ENCODE results near the gene TNFSF13.
A peak's percentile ranks its signal among the peaks of the same experiment; 100 is the strongest.

Gene TNFSF13, protein sequence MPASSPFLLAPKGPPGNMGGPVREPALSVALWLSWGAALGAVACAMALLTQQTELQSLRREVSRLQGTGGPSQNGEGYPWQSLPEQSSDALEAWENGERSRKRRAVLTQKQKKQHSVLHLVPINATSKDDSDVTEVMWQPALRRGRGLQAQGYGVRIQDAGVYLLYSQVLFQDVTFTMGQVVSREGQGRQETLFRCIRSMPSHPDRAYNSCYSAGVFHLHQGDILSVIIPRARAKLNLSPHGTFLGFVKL

DNA sequence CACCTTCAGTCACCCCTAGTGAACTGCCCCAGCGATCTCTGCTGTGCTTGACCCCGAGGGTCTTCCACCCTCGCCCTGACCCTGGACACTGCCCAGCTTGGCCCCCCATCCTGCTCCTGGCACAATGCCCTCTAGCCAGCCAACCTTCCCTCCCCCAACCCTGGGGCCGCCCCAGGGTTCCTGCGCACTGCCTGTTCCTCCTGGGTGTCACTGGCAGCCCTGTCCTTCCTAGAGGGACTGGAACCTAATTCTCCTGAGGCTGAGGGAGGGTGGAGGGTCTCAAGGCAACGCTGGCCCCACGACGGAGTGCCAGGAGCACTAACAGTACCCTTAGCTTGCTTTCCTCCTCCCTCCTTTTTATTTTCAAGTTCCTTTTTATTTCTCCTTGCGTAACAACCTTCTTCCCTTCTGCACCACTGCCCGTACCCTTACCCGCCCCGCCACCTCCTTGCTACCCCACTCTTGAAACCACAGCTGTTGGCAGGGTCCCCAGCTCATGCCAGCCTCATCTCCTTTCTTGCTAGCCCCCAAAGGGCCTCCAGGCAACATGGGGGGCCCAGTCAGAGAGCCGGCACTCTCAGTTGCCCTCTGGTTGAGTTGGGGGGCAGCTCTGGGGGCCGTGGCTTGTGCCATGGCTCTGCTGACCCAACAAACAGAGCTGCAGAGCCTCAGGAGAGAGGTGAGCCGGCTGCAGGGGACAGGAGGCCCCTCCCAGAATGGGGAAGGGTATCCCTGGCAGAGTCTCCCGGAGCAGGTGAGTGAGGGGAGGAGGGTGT lies at the start of gene TNFSF13:
Gene TNFSF13, plus strand, starts transcription at position 207 of the 776 bp plus-strand sequence. Its CDS starts 290 bp downstream, at position 497.
- peak within 1 kb of the TSS; percentile 95 for H3K4me3 ChIP-seq
- DNase-seq (ENCODE audit: low spot score) = no peak
- peak within 1 kb of the TSS; percentile 91 to 98 for H3K27ac ChIP-seq
- TF ChIP-seq, protein P1, sequence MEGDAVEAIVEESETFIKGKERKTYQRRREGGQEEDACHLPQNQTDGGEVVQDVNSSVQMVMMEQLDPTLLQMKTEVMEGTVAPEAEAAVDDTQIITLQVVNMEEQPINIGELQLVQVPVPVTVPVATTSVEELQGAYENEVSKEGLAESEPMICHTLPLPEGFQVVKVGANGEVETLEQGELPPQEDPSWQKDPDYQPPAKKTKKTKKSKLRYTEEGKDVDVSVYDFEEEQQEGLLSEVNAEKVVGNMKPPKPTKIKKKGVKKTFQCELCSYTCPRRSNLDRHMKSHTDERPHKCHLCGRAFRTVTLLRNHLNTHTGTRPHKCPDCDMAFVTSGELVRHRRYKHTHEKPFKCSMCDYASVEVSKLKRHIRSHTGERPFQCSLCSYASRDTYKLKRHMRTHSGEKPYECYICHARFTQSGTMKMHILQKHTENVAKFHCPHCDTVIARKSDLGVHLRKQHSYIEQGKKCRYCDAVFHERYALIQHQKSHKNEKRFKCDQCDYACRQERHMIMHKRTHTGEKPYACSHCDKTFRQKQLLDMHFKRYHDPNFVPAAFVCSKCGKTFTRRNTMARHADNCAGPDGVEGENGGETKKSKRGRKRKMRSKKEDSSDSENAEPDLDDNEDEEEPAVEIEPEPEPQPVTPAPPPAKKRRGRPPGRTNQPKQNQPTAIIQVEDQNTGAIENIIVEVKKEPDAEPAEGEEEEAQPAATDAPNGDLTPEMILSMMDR (IDR thresholded peaks at IDR 0.05) = no peak

DNA sequence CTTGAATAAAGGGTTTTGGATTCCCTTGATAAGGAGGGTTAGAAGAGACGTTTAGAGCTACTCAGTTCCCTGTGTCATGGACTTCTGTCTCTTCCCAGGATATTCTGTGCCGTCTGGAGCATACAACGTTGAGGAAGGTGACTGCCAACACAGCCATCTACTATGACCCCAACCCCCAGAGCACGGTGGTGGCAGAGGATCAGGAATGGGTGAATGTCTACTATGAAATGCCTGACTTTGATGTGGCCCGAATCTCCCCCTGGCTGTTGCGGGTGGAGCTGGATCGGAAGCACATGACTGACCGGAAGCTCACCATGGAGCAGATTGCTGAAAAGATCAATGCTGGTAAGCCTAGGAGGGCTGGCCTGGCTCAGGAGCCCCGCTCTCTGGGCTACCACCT lies 49.7 kb upstream of the TNFSF13 start:
- H3K4me3 ChIP-seq = no peak overlapping the region
- TF ChIP-seq, protein P1 (IDR thresholded peaks at IDR 0.05) = no peak
- DNase-seq (ENCODE audit: low spot score) = no peak
- H3K27ac ChIP-seq = no peak overlapping the region

DNA sequence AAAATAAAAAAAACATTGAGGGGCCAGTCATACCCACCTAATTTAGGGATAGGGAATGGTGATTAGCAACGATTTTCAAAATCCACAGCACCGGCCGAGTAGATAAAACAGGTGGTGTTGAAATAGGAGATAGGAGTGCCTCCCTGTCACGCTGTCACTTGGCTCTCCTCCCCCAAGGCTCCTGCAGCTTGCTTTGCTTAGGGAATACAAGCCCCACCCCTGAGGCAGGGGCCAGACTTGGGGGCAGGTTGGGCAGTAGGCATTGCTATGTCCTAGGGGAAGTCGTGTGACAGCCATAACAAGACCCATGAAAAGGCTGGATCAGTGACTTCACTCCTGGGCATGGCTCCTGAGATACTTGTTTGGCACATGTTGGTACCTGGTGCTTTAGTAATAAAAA lies 48.6 kb upstream of the TNFSF13 start:
- TF ChIP-seq, protein P1 (IDR thresholded peaks at IDR 0.05) = no peak
- DNase-seq (ENCODE audit: low spot score) = no peak
- H3K4me3 ChIP-seq = no peak overlapping the region
- no peak overlapping the region for H3K27ac ChIP-seq

DNA sequence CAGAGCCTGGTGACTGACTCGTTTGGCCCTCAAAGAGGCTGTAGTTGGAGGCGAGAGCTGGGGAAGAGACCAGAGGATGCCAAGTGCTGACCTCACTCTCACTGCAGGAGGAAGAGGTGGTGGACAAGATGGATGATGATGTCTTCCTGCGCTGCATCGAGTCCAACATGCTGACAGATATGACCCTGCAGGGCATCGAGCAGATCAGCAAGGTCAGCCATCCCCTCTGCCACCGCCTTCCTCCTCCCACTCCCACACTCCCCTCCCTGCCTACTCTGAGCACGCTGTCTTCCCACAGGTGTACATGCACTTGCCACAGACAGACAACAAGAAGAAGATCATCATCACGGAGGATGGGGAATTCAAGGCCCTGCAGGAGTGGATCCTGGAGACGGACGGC lies 47.4 kb upstream of the TNFSF13 start:
- DNase-seq (ENCODE audit: low spot score) = no peak
- no peak overlapping the region for H3K4me3 ChIP-seq
- TF ChIP-seq, protein P1 (IDR thresholded peaks at IDR 0.05) = no peak
- no peak overlapping the region for H3K27ac ChIP-seq

DNA sequence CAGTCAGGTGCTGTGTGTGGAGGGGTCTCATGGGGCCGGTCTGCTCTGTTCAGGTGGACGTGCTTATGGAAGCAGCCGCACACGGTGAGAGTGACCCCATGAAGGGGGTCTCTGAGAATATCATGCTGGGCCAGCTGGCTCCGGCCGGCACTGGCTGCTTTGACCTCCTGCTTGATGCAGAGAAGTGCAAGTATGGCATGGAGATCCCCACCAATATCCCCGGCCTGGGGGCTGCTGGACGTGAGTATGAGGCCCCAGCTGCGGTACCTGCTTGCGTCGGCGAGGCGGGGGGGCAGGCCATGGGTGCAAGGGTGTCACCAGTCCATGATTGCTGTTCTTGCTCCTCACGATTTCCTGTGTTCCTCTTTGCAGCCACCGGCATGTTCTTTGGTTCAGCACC lies 46.4 kb upstream of the TNFSF13 start:
- Histone ChIP-seq H3K4me3 (no peak overlapping the region), H3K27ac (no peak overlapping the region)
- TF ChIP-seq, protein P1 (IDR thresholded peaks at IDR 0.05) = no peak
- DNase-seq (ENCODE audit: low spot score) = no peak

DNA sequence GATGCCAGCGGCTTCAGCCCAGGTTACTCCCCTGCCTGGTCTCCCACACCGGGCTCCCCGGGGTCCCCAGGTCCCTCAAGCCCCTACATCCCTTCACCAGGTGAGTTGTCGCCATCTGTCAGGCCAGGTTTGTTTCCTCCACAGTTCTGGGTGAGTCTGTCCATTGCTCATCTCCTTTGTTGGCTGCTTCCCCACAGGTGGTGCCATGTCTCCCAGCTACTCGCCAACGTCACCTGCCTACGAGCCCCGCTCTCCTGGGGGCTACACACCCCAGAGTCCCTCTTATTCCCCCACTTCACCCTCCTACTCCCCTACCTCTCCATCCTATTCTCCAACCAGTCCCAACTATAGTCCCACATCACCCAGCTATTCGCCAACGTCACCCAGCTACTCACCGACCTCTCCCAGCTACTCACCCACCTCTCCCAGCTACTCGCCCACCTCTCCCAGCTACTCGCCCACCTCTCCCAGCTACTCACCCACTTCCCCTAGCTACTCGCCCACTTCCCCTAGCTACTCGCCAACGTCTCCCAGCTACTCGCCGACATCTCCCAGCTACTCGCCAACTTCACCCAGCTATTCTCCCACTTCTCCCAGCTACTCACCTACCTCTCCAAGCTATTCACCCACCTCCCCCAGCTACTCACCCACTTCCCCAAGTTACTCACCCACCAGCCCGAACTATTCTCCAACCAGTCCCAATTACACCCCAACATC lies 45.6 kb upstream of the TNFSF13 start:
- Histone ChIP-seq H3K4me3 (no peak overlapping the region), H3K27ac (no peak overlapping the region)
- TF ChIP-seq, protein P1 (IDR thresholded peaks at IDR 0.05) = no peak
- DNase-seq (ENCODE audit: low spot score) = no peak

Data from coronary artery (tissue), 2 donors.